K562 (cell line): ENCODE results near the gene EEF1AKMT4. TPM values are rescaled to one million over a fixed set of nuclear protein-coding genes. Genes with fewer than 3 reads are reported as not detected.

Experiments used
- BRF2 ChIP-seq: IDR thresholded peaks from 3 replicates; pipeline ENCODE4 v1.6.1; 2011; ENCODE audit warnings: borderline replicate concordance, mild to moderate bottlenecking; ENCODE audit not compliant: insufficient read length, insufficient read depth
- CHCHD3 ChIP-seq: fragments of 250-450 bp; sonication (Bioruptor Pico); IDR thresholded peaks from 2 replicates; pipeline ENCODE4 v2.1.2; 2022; ENCODE audit warnings: mild to moderate bottlenecking
- DACH1 ChIP-seq: fragments of 450-650 bp; IDR thresholded peaks from 2 replicates; pipeline ENCODE4 v1.6.1; 2018; ENCODE audit not compliant: partially characterized antibody
- HDAC8 ChIP-seq: fragments of 450-650 bp; IDR thresholded peaks from 2 replicates; pipeline ENCODE4 v1.6.1; 2016; ENCODE audit warnings: mild to moderate bottlenecking, missing genetic modification characterization, moderate library complexity, missing compliant biosample characterization
- HNRNPUL1 ChIP-seq: fragments of 200-400 bp; formaldehyde crosslinking; IDR thresholded peaks from 2 replicates; pipeline ENCODE4 v1.6.1; 2017; ENCODE audit warnings: low read length
- IRF9 ChIP-seq: fragments of 450-650 bp; IDR thresholded peaks from 2 replicates; pipeline ENCODE4 v1.6.1; 2016; ENCODE audit warnings: missing biosample characterization, missing genetic modification characterization
- OTX1 ChIP-seq: fragments of 450-650 bp; formaldehyde crosslinking; IDR thresholded peaks from 2 replicates; pipeline ENCODE4 v1.4.0; 2022; ENCODE audit warnings: mild to moderate bottlenecking
- PML ChIP-seq: IDR thresholded peaks from 2 replicates; pipeline ENCODE4 v1.6.1; 2012; ENCODE audit warnings: low read length, inconsistent platforms
- PTRF ChIP-seq: fragments of 450-650 bp; IDR thresholded peaks from 2 replicates; pipeline ENCODE4 v1.6.1; 2016; ENCODE audit warnings: mild to moderate bottlenecking, missing genetic modification characterization, missing compliant biosample characterization
- RBM25 ChIP-seq: fragments of 200-400 bp; formaldehyde crosslinking; IDR thresholded peaks from 2 replicates; pipeline ENCODE4 v1.6.1; 2018; ENCODE audit warnings: low read length, low read depth, moderate library complexity; ENCODE audit not compliant: severe bottlenecking
- SREBF1 ChIP-seq: fragments of 150-350 bp; IDR thresholded peaks from 2 replicates; pipeline ENCODE4 v1.6.1; 2014; ENCODE audit warnings: antibody characterized with exemption, low read depth, low read length, borderline replicate concordance
- TEAD4 ChIP-seq, 2 experiments: sonication (generic) in 1 of 2; formaldehyde crosslinking in 1 of 2; IDR thresholded peaks; 2 replicates each; pipeline versions ENCODE4 v1.6.1 to v1.8.0; 2012 to 2022; ENCODE audit warnings: borderline replicate concordance in 1 of 2, inconsistent platforms in 1 of 2, low read length in 1 of 2, mild to moderate bottlenecking in 1 of 2, missing genetic modification reagents in 1 of 2
- ZFP91 ChIP-seq: sonication (generic); formaldehyde crosslinking; IDR thresholded peaks from 2 replicates; pipeline ENCODE4 v1.8.0; 2022; ENCODE audit warnings: mild to moderate bottlenecking, missing genetic modification reagents
- ZNF134 ChIP-seq: fragments of 250-450 bp; sonication (Bioruptor Pico); conservative IDR thresholded peaks from 2 replicates; pipeline ENCODE4 v1.4.0; 2020
- ZNF449 ChIP-seq: fragments of 250-450 bp; sonication (Bioruptor Pico); IDR thresholded peaks from 2 replicates; pipeline ENCODE4 v1.8.0; 2022; ENCODE audit warnings: moderate library complexity, mild to moderate bottlenecking, inconsistent platforms
- ZNF518B ChIP-seq: fragments of 250-450 bp; sonication (Bioruptor Pico); IDR thresholded peaks from 2 replicates; pipeline ENCODE4 v1.5.0; 2021; ENCODE audit warnings: mild to moderate bottlenecking, moderate library complexity
- ZNF79 ChIP-seq: fragments of 250-450 bp; sonication (Bioruptor Pico); IDR thresholded peaks from 2 replicates; pipeline ENCODE4 v1.4.0; 2020; ENCODE audit warnings: low read depth, mild to moderate bottlenecking, moderate library complexity
- polyA plus RNA-seq, 8 experiments: library from polyadenylated mRNA; depleted of rRNA in 4 of 8; stranded (reverse) in 5 of 8; unstranded in 3 of 8; fragments of >200 nt; fragmentation: Nextera tagmentation in 2 of 8; fragmentation: Illumina TruSeq in 1 of 8; extraction: Ambion mirVana in 2 of 8; extraction: Trizol in 1 of 8; gene quantifications; 2 replicates each; pipeline versions ENCODE4 v1.2.1 to v1.2.3, GENCODE V29; 2011 to 2014; ENCODE audit warnings: inconsistent platforms in 1 of 8, missing spikeins in 1 of 8
- total RNA-seq, 7 experiments: library from RNA; depleted of rRNA in 6 of 7; stranded (reverse); fragments of >200 nt in 6 of 7; fragmentation: Illumina TruSeq in 2 of 7; extraction: Trizol in 2 of 7; gene quantifications; 2 replicates each; pipeline versions ENCODE4 v1.2.1 to v1.2.3, GENCODE V29; 2011 to 2021; ENCODE audit warnings: low replicate concordance in 1 of 7

Gene EEF1AKMT4
- total and polyA plus RNA-seq, 9 of the 15 experiments (the other 6 are each of a cell fraction or from before 2014, with no cell fraction given) = 10.3 to 49.4 (median 18.9) TPM

- TF ChIP-seq ZNF518B (no peak), RBM25 (no peak), PTRF (tag) (no peak), ZNF134 (no peak), TEAD4 (IDR thresholded peaks at IDR 0.05; ENCODE audit: low read length) (no peak), TEAD4 (CRISPR knock-in tag; IDR thresholded peaks at IDR 0.05; ENCODE audit: borderline replicate concordance) (no peak), BRF2 (no peak), PML (peak; percentile 12; the same call in 1 of the 2 replicates), HNRNPUL1 (no peak), ZNF79 (CRISPR knock-in tag) (no peak), HDAC8 (tag) (0 out of 2 replicates have a peak, but pooled peaks have one; percentile 30), CHCHD3 (CRISPR knock-in tag) (no peak; the same call in 1 of the 2 replicates), OTX1 (CRISPR knock-in tag) (0 out of 2 replicates have a peak, but pooled peaks have one; percentile 39), DACH1 (no peak), IRF9 (tag) (no peak), SREBF1 (no peak), ZFP91 (CRISPR knock-in tag) (0 out of 2 replicates have a peak, but pooled peaks have one; percentile 47), ZNF449 (no peak)
Observed at GRCh38 chr3:184248454-184249411, 739 bp upstream of the EEF1AKMT4 start, which contains the start of gene ALG3 (continued).
